H1 (cell line): ENCODE data around the gene SPRR1A. TPM values are rescaled to one million over a fixed set of nuclear protein-coding genes. Genes with fewer than 3 reads are reported as not detected.

Source experiments
- CTCF ChIA-PET: fragments of 300-600 bp; sonication (Branson Sonifier 250); formaldehyde crosslinking; loops from one replicate; lab custom pipeline; 2021; ENCODE audit not compliant: partially characterized antibody; lab: Charles Lee
- POLR2A ChIA-PET: fragments of 300-600 bp; sonication (Branson Sonifier 250); formaldehyde crosslinking; loops from one replicate; lab custom pipeline; 2021; ENCODE audit warnings: inconsistent platforms; ENCODE audit not compliant: partially characterized antibody; lab: Charles Lee
- DNase-seq, 2 experiments: peaks; one replicate each; pipeline versions ENCODE4 v3.0.0 to v3.0.0-alpha.2; 2010 to 2022; ENCODE audit warnings: low spot score in 2 of 2, low read depth in 1 of 2, mixed read lengths in 1 of 2
- FAIRE-seq: peaks from 2 replicates; lab custom pipeline; 2011; peaks lifted over from hg19 to GRCh38; lab: Jason Lieb, UNC
- H2AFZ ChIP-seq: 2 replicates; pipeline ENCODE4 v1.8.1; 2012; ENCODE audit warnings: low read length, inconsistent platforms
- H2AK5ac ChIP-seq: 2 replicates; pipeline ENCODE4 v1.6.1; 2013; ENCODE audit warnings: low read depth, low read length
- H2BK120ac ChIP-seq: replicated peaks from 2 replicates; pipeline ENCODE3; 2013; ENCODE audit warnings: low read depth, low read length, inconsistent platforms
- H2BK12ac ChIP-seq: 2 replicates; pipeline ENCODE4 v1.6.1; 2013; ENCODE audit warnings: low read depth, low read length
- H2BK15ac ChIP-seq: 2 replicates; pipeline ENCODE4 v1.6.1; 2013; ENCODE audit warnings: low read length
- H2BK20ac ChIP-seq: 2 replicates; pipeline ENCODE4 v1.6.1; 2013; ENCODE audit warnings: low read length
- H2BK5ac ChIP-seq: 2 replicates; pipeline ENCODE4 v1.6.1; 2013; ENCODE audit warnings: low read depth, low read length
- H3K14ac ChIP-seq: 2 replicates; pipeline ENCODE4 v1.6.1; 2013; ENCODE audit warnings: inconsistent platforms; ENCODE audit not compliant: insufficient read length
- H3K18ac ChIP-seq: 2 replicates; pipeline ENCODE4 v1.6.1; 2013; ENCODE audit warnings: low read length; ENCODE audit errors: extremely low read depth
- H3K23ac ChIP-seq: 2 replicates; pipeline ENCODE4 v1.6.1; 2013; ENCODE audit warnings: inconsistent platforms; ENCODE audit not compliant: insufficient read length
- H3K23me2 ChIP-seq: 2 replicates; pipeline ENCODE4 v1.6.1; 2013; ENCODE audit warnings: low read depth, low read length
- H3K27ac ChIP-seq: 2 replicates; pipeline ENCODE4 v1.6.1; 2011; ENCODE audit warnings: low read depth, low read length, inconsistent platforms
- H3K27me3 ChIP-seq, 4 experiments: replicated peaks in 1 of 4; 1 replicate in 1 of 4; 2 replicates in 3 of 4; pipeline versions ENCODE4 v1.6.1 to v1.8.1; 2011 to 2013; ENCODE audit warnings: low read length in 3 of 4, mild to moderate bottlenecking in 3 of 4, inconsistent platforms in 2 of 4, mixed read lengths in 2 of 4, moderate library complexity in 1 of 4; ENCODE audit not compliant: control insufficient read depth in 3 of 4, insufficient read depth in 3 of 4; ENCODE audit errors: extremely low read depth in 1 of 4
- H3K36me3 ChIP-seq, 4 experiments: 2 replicates each; pipeline versions ENCODE4 v1.6.1 to v1.8.1; 2011 to 2013; ENCODE audit warnings: mild to moderate bottlenecking in 4 of 4, low read length in 3 of 4, moderate library complexity in 2 of 4, control low read depth in 1 of 4, inconsistent platforms in 1 of 4; ENCODE audit not compliant: insufficient read depth in 4 of 4, control insufficient read depth in 2 of 4
- H3K4ac ChIP-seq: replicated peaks from 2 replicates; pipeline ENCODE3; 2013; ENCODE audit warnings: low read length, low read depth, mixed read lengths, inconsistent platforms; ENCODE audit not compliant: insufficient read length
- H3K4me1 ChIP-seq, 4 experiments: replicated peaks in 1 of 4; 1 replicate in 1 of 4; 2 replicates in 3 of 4; pipeline versions ENCODE4 v1.6.1 to v1.8.1; 2011 to 2013; ENCODE audit warnings: low read length in 3 of 4, inconsistent platforms in 2 of 4, mixed read lengths in 1 of 4; ENCODE audit not compliant: insufficient read depth in 4 of 4, control insufficient read depth in 3 of 4
- H3K4me2 ChIP-seq, 2 experiments: 2 replicates each; pipeline versions ENCODE4 v1.6.1 to v1.8.1; 2011 to 2013; ENCODE audit warnings: low read depth in 2 of 2, low read length in 2 of 2, control low read depth in 1 of 2, inconsistent platforms in 1 of 2, mild to moderate bottlenecking in 1 of 2; ENCODE audit not compliant: insufficient read depth in 1 of 2
- H3K4me3 ChIP-seq, 4 experiments: fragments of 200-600, 300-600 bp in 1 of 4; sonication (generic), shearing (Covaris generic), sonication (Bioruptor Twin) in 1 of 4; 2 replicates each; pipeline versions ENCODE4 v1.5.1 to v1.8.1; 2011 to 2016; ENCODE audit warnings: low read length in 4 of 4, low read depth in 3 of 4, control low read depth in 2 of 4, inconsistent platforms in 2 of 4, mild to moderate bottlenecking in 2 of 4, mixed read lengths in 1 of 4, moderate library complexity in 1 of 4; ENCODE audit not compliant: insufficient read depth in 2 of 4; ENCODE audit errors: extremely low read depth in 1 of 4
- H3K56ac ChIP-seq: replicated peaks from 2 replicates; pipeline ENCODE3; 2013; ENCODE audit warnings: low read depth, mild to moderate bottlenecking, mixed read lengths, low read length, inconsistent platforms; ENCODE audit not compliant: insufficient read length
- H3K79me1 ChIP-seq: 2 replicates; pipeline ENCODE4 v1.6.1; 2013; ENCODE audit warnings: low read depth, low read length, control low read depth
- H3K79me2 ChIP-seq, 2 experiments: 2 replicates each; pipeline versions ENCODE4 v1.6.1 to v1.8.1; 2012 to 2013; ENCODE audit warnings: low read length in 2 of 2, mild to moderate bottlenecking in 2 of 2, inconsistent platforms in 1 of 2; ENCODE audit not compliant: insufficient read depth in 2 of 2, control insufficient read depth in 1 of 2
- H3K9ac ChIP-seq, 4 experiments: replicated peaks in 1 of 4; 1 replicate in 1 of 4; 2 replicates in 3 of 4; pipeline versions ENCODE4 v1.6.1 to v1.8.1; 2011 to 2013; ENCODE audit warnings: low read depth in 3 of 4, low read length in 3 of 4, control low read depth in 2 of 4, mild to moderate bottlenecking in 2 of 4, moderate library complexity in 2 of 4, inconsistent platforms in 1 of 4; ENCODE audit errors: extremely low read depth in 1 of 4
- H3K9me3 ChIP-seq, 2 experiments: 2 replicates each; pipeline versions ENCODE4 v1.6.1 to v1.8.1; 2012 to 2013; ENCODE audit warnings: mild to moderate bottlenecking in 2 of 2, moderate library complexity in 2 of 2, control low read depth in 1 of 2, inconsistent platforms in 1 of 2, low read depth in 1 of 2, low read length in 1 of 2, mixed read lengths in 1 of 2; ENCODE audit not compliant: insufficient read depth in 2 of 2
- H4K20me1 ChIP-seq, 2 experiments: replicated peaks in 1 of 2; 2 replicates each; pipeline versions ENCODE3 to v1.8.1; 2011 to 2013; ENCODE audit warnings: inconsistent platforms in 2 of 2, low read length in 2 of 2, mild to moderate bottlenecking in 1 of 2; ENCODE audit not compliant: insufficient read depth in 2 of 2, control insufficient read depth in 1 of 2
- H4K5ac ChIP-seq: 2 replicates; pipeline ENCODE4 v1.6.1; 2013; ENCODE audit warnings: low read length, low read depth, mixed read lengths, inconsistent platforms; ENCODE audit not compliant: insufficient read length
- H4K8ac ChIP-seq: 2 replicates; pipeline ENCODE4 v1.8.0; 2013; ENCODE audit warnings: mild to moderate bottlenecking, moderate library complexity, low read length, inconsistent platforms; ENCODE audit not compliant: insufficient read depth; ENCODE audit errors: extremely low read depth
- H4K91ac ChIP-seq: replicated peaks from 2 replicates; pipeline ENCODE3; 2013; ENCODE audit warnings: low read length, mixed read lengths, inconsistent platforms; ENCODE audit not compliant: insufficient read length
- CREB1 ChIP-seq: IDR thresholded peaks from 2 replicates; pipeline ENCODE4 v1.6.1; 2012; ENCODE audit warnings: inconsistent platforms
- CTCF ChIP-seq, 3 experiments: IDR thresholded peaks; 1 replicate in 2 of 3; 2 replicates in 1 of 3; pipeline versions ENCODE4 v1.5.1 to v1.6.1; 2011; ENCODE audit warnings: low read length in 3 of 3, mild to moderate bottlenecking in 3 of 3, inconsistent platforms in 2 of 3, low read depth in 1 of 3, moderate library complexity in 1 of 3; ENCODE audit not compliant: insufficient read depth in 1 of 3; ENCODE audit errors: control extremely low read depth in 1 of 3
- POLR2A ChIP-seq, 2 experiments: IDR thresholded peaks; 1 replicate in 1 of 2; 2 replicates in 1 of 2; pipeline ENCODE4 v1.6.1; 2011; ENCODE audit warnings: low read depth in 2 of 2, low read length in 2 of 2, mild to moderate bottlenecking in 2 of 2; ENCODE audit errors: control extremely low read depth in 1 of 2
- RAD21 ChIP-seq, 2 experiments: IDR thresholded peaks in 1 of 2; conservative IDR thresholded peaks in 1 of 2; 2 replicates each; pipeline ENCODE4 v1.6.1; 2011; ENCODE audit warnings: low read depth in 2 of 2, low read length in 2 of 2, improper control_type of control experiment in 1 of 2, inconsistent platforms in 1 of 2, mild to moderate bottlenecking in 1 of 2, moderate library complexity in 1 of 2
- RXRA ChIP-seq: IDR thresholded peaks from 2 replicates; pipeline ENCODE4 v1.6.1; 2011; ENCODE audit warnings: low read depth, mild to moderate bottlenecking, low read length, moderate library complexity; ENCODE audit not compliant: insufficient read depth
- TAF7 ChIP-seq: optimal IDR thresholded peaks from 2 replicates; pipeline ENCODE3; 2011; ENCODE audit warnings: low read depth, mild to moderate bottlenecking, inconsistent platforms, low read length, moderate library complexity, borderline replicate concordance
- YY1 ChIP-seq: IDR thresholded peaks from 2 replicates; pipeline ENCODE4 v1.6.1; 2011; ENCODE audit warnings: low read depth, mild to moderate bottlenecking, low read length
- WGBS, 2 experiments: shearing (Covaris generic) in 1 of 2; methylation state at CpG; one replicate each; pipeline versions ENCODE4 v1.1.6 to v1.1.7; 2013 to 2015; ENCODE audit warnings: low lambda C conversion rate in 2 of 2, mixed read lengths in 2 of 2, inconsistent platforms in 1 of 2, low coverage in 1 of 2, missing lambda C conversion rate in 1 of 2; ENCODE audit not compliant: insufficient replicate concordance in 2 of 2, insufficient coverage in 1 of 2, insufficient read length in 1 of 2; ENCODE audit errors: extremely low coverage in 1 of 2, missing lambda C conversion rate in 1 of 2; 5-methylcytosine and 5-hydroxymethylcytosine counted together
- polyA plus RNA-seq, 7 experiments: library from polyadenylated mRNA; depleted of rRNA in 3 of 7; stranded (reverse) in 5 of 7; unstranded in 2 of 7; fragments of >200 nt in 5 of 7; fragments of 200-250 nt in 2 of 7; gene quantifications; 1 replicate in 5 of 7; 2 replicates in 1 of 7; 4 replicates in 1 of 7; pipeline versions ENCODE4 v1.2.1 to v1.2.3, GENCODE V29; 2011 to 2013; ENCODE audit warnings: missing spikeins in 2 of 7, mixed read lengths in 2 of 7
- total RNA-seq: library from RNA; stranded (reverse); fragmentation: NEBNext Ultra II Directional; extraction: Animal tissue kit (Norgen Biotek cat#: 25700); gene quantifications from 2 replicates; pipeline ENCODE4 v1.2.1, GENCODE V29; 2021

SPRR1A gene
- total and polyA plus RNA-seq, 2 of the 8 experiments (the other 6 are each of a cell fraction or from before 2014, with no cell fraction given), result not detected

GRCh38 chr1:152996633-152997400 is 12.9 kb downstream of the SPRR1A start:
- H4K8ac ChIP-seq, result no peak overlapping the region
- no peak overlapping the region for H2BK120ac ChIP-seq
- H3K56ac ChIP-seq, result no peak overlapping the region
- 0 out of 8 replicates have a peak overlapping the region, but pooled peaks of 1 of the 4 experiments have one; percentile 1 for H3K4me3 ChIP-seq
- H3K79me1 ChIP-seq, result no peaks in the 10 kb centered on the region
- no peak overlapping the region for H3K27ac ChIP-seq
- H3K4me1 ChIP-seq, result peaks cover 0 to 4% (median 2%) of the 10 kb centered on the region in 4 experiments; a peak in 1 of 7 replicates
- H3K4me2 ChIP-seq, result peak overlapping the region in 1 of 2 experiments; percentile 3; a peak in 1 of 4 replicates
- no peak overlapping the region for H4K5ac ChIP-seq
- no peak overlapping the region for H2BK20ac ChIP-seq
- H2AFZ ChIP-seq, result peak overlapping the region; percentile 30
- no peak overlapping the region for H2BK12ac ChIP-seq
- H2BK15ac ChIP-seq, result no peak overlapping the region
- H3K23ac ChIP-seq, result no peak overlapping the region
- H3K9me3 ChIP-seq, result 0 out of 4 replicates have a peak, but pooled peaks cover 0 to 7% of the 10 kb centered on the region in 2 experiments
- WGBS, 2 experiments, result 72% methylated on average over 5 of the region's 5 CpGs; no CpG with 5 or more reads in 1 of the 2 experiments
- no peaks in the 10 kb centered on the region for H3K27me3 ChIP-seq
- no peak overlapping the region for H4K91ac ChIP-seq
- no peak for FAIRE-seq
- no peaks in the 10 kb centered on the region for H3K79me2 ChIP-seq
- no peak overlapping the region for H3K4ac ChIP-seq
- no peaks in the 10 kb centered on the region for H3K36me3 ChIP-seq
- no peaks in the 10 kb centered on the region for H4K20me1 ChIP-seq
- CTCF ChIA-PET, result interaction anchor here (1.6 to 1.7 kb wide), 2 partner anchors 33 to 196 kb away, joined by 4 read pairs; no protein-coding TSS in a partner anchor
- H3K9ac ChIP-seq, result no peak overlapping the region
- H2BK5ac ChIP-seq, result no peak overlapping the region
- no peaks in the 10 kb centered on the region for H3K23me2 ChIP-seq
- no peak for DNase-seq
- H3K18ac ChIP-seq, result no peak overlapping the region
- POLR2A ChIA-PET, result no interaction called here
- no peak overlapping the region for H2AK5ac ChIP-seq
- no peak overlapping the region for H3K14ac ChIP-seq
- TF ChIP-seq POLR2A (IDR thresholded peaks at IDR 0.05; ENCODE audit: control extremely low read depth in 1 of 2, low read depth in 2 of 2, low read length in 2 of 2), result no peak
- TF ChIP-seq TAF7, result no peak
- no peak for TF ChIP-seq YY1
- no peak for TF ChIP-seq CTCF (IDR thresholded peaks at IDR 0.05; ENCODE audit: control extremely low read depth in 1 of 3, insufficient read depth in 1 of 3, low read depth in 1 of 3, low read length in 3 of 3)
- TF ChIP-seq RAD21 (IDR thresholded peaks at IDR 0.05 in 1 of 2, conservative IDR thresholded peaks at IDR 0.05 in 1 of 2; ENCODE audit: low read depth in 2 of 2, low read length in 2 of 2), result no peak
- TF ChIP-seq CREB1, result no peak
- no peak for TF ChIP-seq RXRA
